Keratinocyte (primary cell): ENCODE data around the gene ARPC5. TPM values are rescaled to one million over a fixed set of nuclear protein-coding genes. Genes with fewer than 3 reads are reported as not detected.

Source experiments
- DNase-seq: peaks from one replicate; pipeline ENCODE4 v3.0.0-alpha.2; 2011; ENCODE audit warnings: low read depth, missing footprints, low spot score
- FAIRE-seq: peaks from 2 replicates; lab custom pipeline; 2011; peaks lifted over from hg19 to GRCh38; lab: Jason Lieb, UNC
- H2AFZ ChIP-seq: 2 replicates; pipeline ENCODE4 v1.6.0; 2012; ENCODE audit warnings: low read length, control low read depth, inconsistent platforms; ENCODE audit not compliant: control insufficient read depth
- H3K27ac ChIP-seq: 2 replicates; pipeline ENCODE4 v1.5.1; 2011; ENCODE audit warnings: low read length; ENCODE audit not compliant: control insufficient read depth, insufficient read depth
- H3K27me3 ChIP-seq: 3 replicates; pipeline ENCODE4 v1.6.0; 2011; ENCODE audit warnings: low read length; ENCODE audit not compliant: control insufficient read depth, insufficient read depth; ENCODE audit errors: extremely low read depth
- H3K36me3 ChIP-seq, 2 experiments: 2 replicates in 1 of 2; 3 replicates in 1 of 2; pipeline ENCODE4 v1.5.1; 2011; ENCODE audit warnings: low read length in 2 of 2, mild to moderate bottlenecking in 1 of 2; ENCODE audit not compliant: control insufficient read depth in 2 of 2, insufficient read depth in 2 of 2; ENCODE audit errors: extremely low read depth in 1 of 2
- H3K4me1 ChIP-seq: 3 replicates; pipeline ENCODE4 v1.5.1; 2011; ENCODE audit warnings: low read length; ENCODE audit not compliant: control insufficient read depth, insufficient read depth; ENCODE audit errors: extremely low read depth
- H3K4me2 ChIP-seq: 3 replicates; pipeline ENCODE4 v1.6.0; 2011; ENCODE audit warnings: low read depth, low read length; ENCODE audit not compliant: control insufficient read depth, insufficient read depth; ENCODE audit errors: extremely low read depth
- H3K4me3 ChIP-seq, 3 experiments: fragments of 200-600 bp in 1 of 3; sonication (generic) in 1 of 3; 2 replicates in 2 of 3; 3 replicates in 1 of 3; pipeline ENCODE4 v1.5.1; 2011 to 2016; ENCODE audit warnings: low read length in 3 of 3, mild to moderate bottlenecking in 3 of 3, control low read depth in 2 of 3, inconsistent platforms in 1 of 3, low read depth in 1 of 3, mixed read lengths in 1 of 3, mixed run types in 1 of 3, moderate library complexity in 1 of 3; ENCODE audit not compliant: control insufficient read depth in 2 of 3, insufficient read depth in 2 of 3; ENCODE audit errors: extremely low read depth in 1 of 3
- H3K79me2 ChIP-seq: 2 replicates; pipeline ENCODE4 v1.6.0; 2012; ENCODE audit warnings: low read length; ENCODE audit not compliant: control insufficient read depth, insufficient read depth
- H3K9ac ChIP-seq: 3 replicates; pipeline ENCODE4 v1.6.0; 2011; ENCODE audit warnings: low read length; ENCODE audit not compliant: control insufficient read depth, insufficient read depth; ENCODE audit errors: extremely low read depth
- H3K9me1 ChIP-seq: 3 replicates; pipeline ENCODE4 v1.6.0; 2011; ENCODE audit warnings: low read length; ENCODE audit not compliant: control insufficient read depth, insufficient read depth; ENCODE audit errors: extremely low read depth
- H3K9me3 ChIP-seq: 2 replicates; pipeline ENCODE4 v1.5.1; 2012; ENCODE audit warnings: low read depth, low read length; ENCODE audit not compliant: control insufficient read depth
- H4K20me1 ChIP-seq: 3 replicates; pipeline ENCODE4 v1.6.0; 2011; ENCODE audit warnings: low read length; ENCODE audit not compliant: control insufficient read depth, insufficient read depth; ENCODE audit errors: extremely low read depth
- EZH2 ChIP-seq: IDR thresholded peaks from one replicate; pipeline ENCODE4 v1.6.1; 2012; ENCODE audit warnings: inconsistent platforms, mild to moderate bottlenecking, low read length, moderate library complexity
- dilution Hi-C: fragments of 300-500 bp; cut with MboI; formaldehyde crosslinking; loops from one replicate; pipeline ENCODE4 v1.7.0; 2020; ENCODE audit warnings: low sequenced_read_pairs; ENCODE audit not compliant: extremely low pct_ligation_motif_present
- polyA plus RNA-seq, 5 experiments: library from polyadenylated mRNA; depleted of rRNA in 3 of 5; stranded (reverse) in 3 of 5; stranded (forward) in 1 of 5; unstranded in 1 of 5; fragments of >200 nt; gene quantifications; 1 replicate in 1 of 5; 2 replicates in 3 of 5; 3 replicates in 1 of 5; pipeline versions ENCODE4 v1.2.1 to v1.2.3, GENCODE V29; 2011 to 2012; ENCODE audit warnings: missing spikeins in 2 of 5, low read depth in 1 of 5, low replicate concordance in 1 of 5
- TF ChIP-seq, protein P1 (sequence below), 3 experiments: IDR thresholded peaks in 1 of 3; conservative IDR thresholded peaks in 1 of 3; optimal IDR thresholded peaks in 1 of 3; 2 replicates in 2 of 3; 3 replicates in 1 of 3; pipeline versions ENCODE3 to v1.5.1; 2011; ENCODE audit warnings: low read length in 3 of 3, mild to moderate bottlenecking in 3 of 3, moderate library complexity in 2 of 3, control low read depth in 1 of 3, inconsistent platforms in 1 of 3; ENCODE audit not compliant: insufficient read depth in 2 of 3; ENCODE audit errors: extremely low read depth in 1 of 3

The ARPC5 gene
- polyA plus RNA-seq, 1 donor (not counting 4 experiments of a cell fraction or from before 2014, with no cell fraction given), result 255 TPM

- Histone ChIP-seq H2AFZ (no peak overlapping the region), H4K20me1 (no peaks in the 10 kb centered on the region), H3K9ac (no peak overlapping the region), H3K79me2 (no peaks in the 10 kb centered on the region), H3K4me1 (no peaks in the 10 kb centered on the region), H3K4me3 (no peak overlapping the region), H3K4me2 (no peak overlapping the region), H3K27ac (no peak overlapping the region), H3K27me3 (no peaks in the 10 kb centered on the region), H3K36me3 (peaks cover 0 to 4% of the 10 kb centered on the region in 2 experiments), H3K9me1 (no peaks in the 10 kb centered on the region), H3K9me3 (no peaks in the 10 kb centered on the region)
- no peak for FAIRE-seq
- dilution Hi-C loops, result no loop called here
- no peak for DNase-seq
- no peak for TF ChIP-seq EZH2
- TF ChIP-seq, protein P1, sequence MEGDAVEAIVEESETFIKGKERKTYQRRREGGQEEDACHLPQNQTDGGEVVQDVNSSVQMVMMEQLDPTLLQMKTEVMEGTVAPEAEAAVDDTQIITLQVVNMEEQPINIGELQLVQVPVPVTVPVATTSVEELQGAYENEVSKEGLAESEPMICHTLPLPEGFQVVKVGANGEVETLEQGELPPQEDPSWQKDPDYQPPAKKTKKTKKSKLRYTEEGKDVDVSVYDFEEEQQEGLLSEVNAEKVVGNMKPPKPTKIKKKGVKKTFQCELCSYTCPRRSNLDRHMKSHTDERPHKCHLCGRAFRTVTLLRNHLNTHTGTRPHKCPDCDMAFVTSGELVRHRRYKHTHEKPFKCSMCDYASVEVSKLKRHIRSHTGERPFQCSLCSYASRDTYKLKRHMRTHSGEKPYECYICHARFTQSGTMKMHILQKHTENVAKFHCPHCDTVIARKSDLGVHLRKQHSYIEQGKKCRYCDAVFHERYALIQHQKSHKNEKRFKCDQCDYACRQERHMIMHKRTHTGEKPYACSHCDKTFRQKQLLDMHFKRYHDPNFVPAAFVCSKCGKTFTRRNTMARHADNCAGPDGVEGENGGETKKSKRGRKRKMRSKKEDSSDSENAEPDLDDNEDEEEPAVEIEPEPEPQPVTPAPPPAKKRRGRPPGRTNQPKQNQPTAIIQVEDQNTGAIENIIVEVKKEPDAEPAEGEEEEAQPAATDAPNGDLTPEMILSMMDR (optimal IDR thresholded peaks at IDR 0.05 in 1 of 3, IDR thresholded peaks at IDR 0.05 in 1 of 3, conservative IDR thresholded peaks at IDR 0.05 in 1 of 3; ENCODE audit: extremely low read depth in 1 of 3, insufficient read depth in 2 of 3, low read length in 3 of 3), result no peak
Observed at GRCh38 chr1:183576537-183576936, 59.0 kb downstream of the ARPC5 start.

DNA sequence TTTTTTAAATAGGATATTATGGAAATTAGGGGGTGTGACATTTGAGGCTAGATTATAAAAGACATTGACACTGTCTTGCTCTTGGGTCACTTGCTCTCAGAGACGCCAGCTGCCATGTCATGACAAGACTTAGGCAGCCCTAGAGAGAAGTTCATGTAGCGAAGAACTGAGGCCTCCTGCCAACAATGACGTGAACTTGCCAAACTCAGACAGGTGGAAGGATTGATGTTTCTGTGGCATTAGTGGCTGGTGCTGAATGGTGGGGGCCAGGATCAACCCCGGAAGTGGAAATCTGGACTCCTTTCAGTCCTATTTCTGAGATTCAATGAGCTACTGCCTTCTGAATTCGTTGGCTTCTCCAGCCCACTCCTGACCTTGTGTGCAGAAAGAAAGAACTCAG lies 60.0 kb downstream of the ARPC5 start:
- Histone ChIP-seq H3K4me1 (no peaks in the 10 kb centered on the region), H3K36me3 (peaks cover 0 to 4% of the 10 kb centered on the region in 2 experiments), H3K9me3 (no peaks in the 10 kb centered on the region), H3K9me1 (no peaks in the 10 kb centered on the region), H4K20me1 (no peaks in the 10 kb centered on the region), H3K4me3 (no peak overlapping the region), H3K79me2 (no peaks in the 10 kb centered on the region), H2AFZ (no peak overlapping the region), H3K27ac (no peak overlapping the region), H3K4me2 (no peak overlapping the region), H3K27me3 (no peaks in the 10 kb centered on the region), H3K9ac (no peak overlapping the region)
- DNase-seq, result no peak
- no peak for FAIRE-seq
- TF ChIP-seq, protein P1 (optimal IDR thresholded peaks at IDR 0.05 in 1 of 3, IDR thresholded peaks at IDR 0.05 in 1 of 3, conservative IDR thresholded peaks at IDR 0.05 in 1 of 3; ENCODE audit: extremely low read depth in 1 of 3, insufficient read depth in 2 of 3, low read length in 3 of 3), result no peak
- TF ChIP-seq EZH2, result no peak
- dilution Hi-C loops, result no loop called here
